BJ (cell line): Measurements from ENCODE around the gene ZNF804A. TPM values are rescaled to one million over a fixed set of nuclear protein-coding genes. Genes with fewer than 3 reads are reported as not detected.
A peak's percentile ranks its signal among the peaks of the same experiment; 100 is the strongest.

Experiments
- CTCF ChIA-PET: fragments of 350-600 bp; formaldehyde crosslinking; extraction: SDS; loops from one replicate; lab custom pipeline; 2021; ENCODE audit warnings: antibody characterized with exemption, inconsistent platforms; lab: Yijun Ruan, JAX
- POLR2A ChIA-PET: fragments of 300-600 bp; sonication (Branson Sonifier 250); formaldehyde crosslinking; extraction: SDS; loops from one replicate; lab custom pipeline; 2021; ENCODE audit warnings: antibody characterized with exemption; lab: Charles Lee
- DNase-seq: peaks from one replicate; pipeline ENCODE4 v3.0.0-alpha.2; 2011; ENCODE audit warnings: low read depth
- H3K27me3 ChIP-seq: 2 replicates; pipeline ENCODE4 v1.6.0; 2011; ENCODE audit warnings: low read length; ENCODE audit not compliant: control insufficient read depth, insufficient read depth
- H3K36me3 ChIP-seq: 2 replicates; pipeline ENCODE4 v1.5.1; 2011; ENCODE audit warnings: low read length; ENCODE audit not compliant: control insufficient read depth, insufficient read depth
- H3K4me3 ChIP-seq: 2 replicates; pipeline ENCODE4 v1.5.1; 2011; ENCODE audit warnings: low read depth, mild to moderate bottlenecking, control low read depth, low read length
- polyA plus RNA-seq: library from polyadenylated mRNA; depleted of rRNA; stranded (reverse); fragments of >200 nt; gene quantifications from 2 replicates; pipeline ENCODE4 v1.2.3, GENCODE V29; 2011
- TF ChIP-seq, protein P1 (sequence below): IDR thresholded peaks from 2 replicates; pipeline ENCODE4 v1.5.1; 2011; ENCODE audit warnings: low read depth, mild to moderate bottlenecking, control low read depth, inconsistent platforms, low read length, moderate library complexity; ENCODE audit not compliant: insufficient read depth

ZNF804A gene
- polyA plus RNA-seq, 1 experiment, result 0.53 TPM

DNA sequence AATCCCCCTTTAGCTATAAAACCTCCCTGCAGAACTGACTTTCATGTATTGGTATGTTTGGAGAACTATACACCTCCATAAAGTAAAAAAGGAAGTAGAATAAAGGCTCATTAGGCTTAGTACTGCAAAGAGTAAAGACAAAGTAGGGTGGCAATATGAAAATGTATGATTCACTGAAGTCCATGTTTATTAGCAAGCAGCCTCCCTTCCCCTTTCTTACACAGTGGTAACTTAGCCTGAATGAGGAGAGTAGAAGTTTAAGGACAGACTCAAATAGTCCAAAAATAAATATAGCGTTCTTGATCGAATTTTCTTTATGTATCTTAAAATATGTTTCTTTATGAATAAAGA lies 1.5 kb downstream of the ZNF804A start:
- DNase-seq, result no peak
- POLR2A ChIA-PET, result no interaction called here

DNA sequence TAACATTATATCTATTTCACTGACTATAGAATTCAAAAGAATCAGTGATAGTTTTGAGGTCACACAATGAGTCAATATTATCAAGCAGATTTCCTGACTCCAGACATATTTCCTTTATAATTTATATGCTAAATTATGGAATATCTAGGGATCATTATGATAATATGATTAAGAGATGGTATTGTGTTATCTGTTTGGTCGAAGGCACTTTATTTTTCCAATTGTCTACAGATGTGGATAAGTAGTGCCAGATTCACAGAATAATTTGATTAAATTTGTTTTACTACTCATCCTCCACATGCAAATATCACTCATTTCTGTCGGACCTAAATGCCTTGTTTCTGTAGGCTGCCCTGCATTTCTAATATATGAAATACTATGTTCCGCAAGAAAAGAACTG lies 4.4 kb downstream of the ZNF804A start:
- no peak for DNase-seq
- TF ChIP-seq, protein P1, sequence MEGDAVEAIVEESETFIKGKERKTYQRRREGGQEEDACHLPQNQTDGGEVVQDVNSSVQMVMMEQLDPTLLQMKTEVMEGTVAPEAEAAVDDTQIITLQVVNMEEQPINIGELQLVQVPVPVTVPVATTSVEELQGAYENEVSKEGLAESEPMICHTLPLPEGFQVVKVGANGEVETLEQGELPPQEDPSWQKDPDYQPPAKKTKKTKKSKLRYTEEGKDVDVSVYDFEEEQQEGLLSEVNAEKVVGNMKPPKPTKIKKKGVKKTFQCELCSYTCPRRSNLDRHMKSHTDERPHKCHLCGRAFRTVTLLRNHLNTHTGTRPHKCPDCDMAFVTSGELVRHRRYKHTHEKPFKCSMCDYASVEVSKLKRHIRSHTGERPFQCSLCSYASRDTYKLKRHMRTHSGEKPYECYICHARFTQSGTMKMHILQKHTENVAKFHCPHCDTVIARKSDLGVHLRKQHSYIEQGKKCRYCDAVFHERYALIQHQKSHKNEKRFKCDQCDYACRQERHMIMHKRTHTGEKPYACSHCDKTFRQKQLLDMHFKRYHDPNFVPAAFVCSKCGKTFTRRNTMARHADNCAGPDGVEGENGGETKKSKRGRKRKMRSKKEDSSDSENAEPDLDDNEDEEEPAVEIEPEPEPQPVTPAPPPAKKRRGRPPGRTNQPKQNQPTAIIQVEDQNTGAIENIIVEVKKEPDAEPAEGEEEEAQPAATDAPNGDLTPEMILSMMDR, result no peak
- Histone ChIP-seq H3K27me3 (no peaks in the 10 kb centered on the region), H3K36me3 (no peaks in the 10 kb centered on the region), H3K4me3 (no peak overlapping the region)
- CTCF ChIA-PET, result no interaction called here
- POLR2A ChIA-PET, result no interaction called here

More for the DNA sequence above, 1.5 kb downstream of the ZNF804A start:
- H3K27me3 ChIP-seq, result no peaks in the 10 kb centered on the region
- TF ChIP-seq, protein P1, result no peak
- CTCF ChIA-PET, result interaction anchor here (1.8 kb wide), 1 partner anchor 11 kb away, joined by 10 read pairs; no protein-coding TSS in a partner anchor
- H3K36me3 ChIP-seq, result no peaks in the 10 kb centered on the region
- no peak overlapping the region for H3K4me3 ChIP-seq

DNA sequence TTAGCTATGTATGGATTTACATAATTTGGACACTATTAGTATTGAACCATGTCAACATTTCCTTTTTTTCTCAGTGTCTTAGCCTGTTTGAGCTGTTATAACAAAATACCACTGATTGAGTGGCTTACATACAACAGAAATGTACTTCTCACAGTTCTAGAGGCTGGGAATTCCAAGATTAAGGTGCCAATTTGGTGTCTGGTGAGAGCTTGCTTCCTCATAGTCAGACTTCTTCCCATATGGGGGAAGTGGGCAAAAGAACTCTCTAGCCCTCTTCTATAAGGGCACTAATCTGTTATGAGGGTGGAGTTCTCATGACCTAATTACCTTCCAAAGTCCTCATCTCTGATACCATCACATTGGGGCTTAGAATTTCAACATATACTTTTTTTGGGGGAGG lies 12.6 kb downstream of the ZNF804A start:
- H3K36me3 ChIP-seq, result no peaks in the 10 kb centered on the region
- ChIA-PET POLR2A (no interaction called here), CTCF (interaction anchor here (0.7 to 2.9 kb wide), 7 partner anchors 10 to 40 kb away, joined by 3 to 10 read pairs (median 3); partner anchors contain the start of gene ZNF804A)
- DNase-seq, result no peak
- no peaks in the 10 kb centered on the region for H3K27me3 ChIP-seq
- TF ChIP-seq, protein P1, result no peak
- H3K4me3 ChIP-seq, result no peak overlapping the region

DNA sequence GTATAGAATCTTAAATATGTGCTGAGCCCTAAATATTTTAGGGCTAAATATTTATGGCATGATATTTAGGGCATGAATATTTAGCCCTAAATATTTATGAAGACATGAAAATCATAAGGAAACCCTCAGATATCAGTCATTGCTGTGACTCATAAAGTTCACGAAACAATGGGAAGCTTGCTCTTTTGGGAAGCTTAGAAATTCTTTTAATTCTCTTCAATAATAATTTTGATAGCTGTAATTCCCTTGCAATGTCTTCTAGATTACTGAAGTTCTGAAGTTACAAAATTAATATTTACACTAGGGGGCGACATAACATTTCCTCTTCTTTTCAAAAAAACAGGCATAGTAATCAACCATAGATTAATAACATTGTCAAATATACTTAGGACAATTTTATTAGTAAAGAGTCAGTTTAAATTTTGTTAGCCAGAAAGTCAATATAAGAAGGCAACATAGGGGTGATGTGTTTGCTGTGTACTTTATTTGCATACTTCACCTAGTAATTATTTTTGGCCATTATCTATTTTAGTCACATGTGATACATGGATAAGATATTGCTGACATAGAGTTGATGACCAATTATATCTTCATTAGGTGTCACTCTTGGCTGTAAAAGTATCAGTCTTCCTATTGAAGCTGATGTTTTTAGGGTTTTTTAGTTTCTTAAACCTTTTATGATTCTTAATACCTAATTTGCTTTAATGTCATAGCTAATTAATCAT lies 13.2 kb downstream of the ZNF804A start:
- ChIA-PET POLR2A (interaction anchor here (0.6 kb wide), 1 partner anchor 16 kb away, joined by 4 read pairs; no protein-coding TSS in a partner anchor), CTCF (interaction anchor here (0.7 to 2.9 kb wide), 7 partner anchors 11 to 1647 kb away, joined by 3 to 10 read pairs (median 3); partner anchors contain the start of gene ZNF804A)
- H3K27me3 ChIP-seq, result no peaks in the 10 kb centered on the region
- H3K4me3 ChIP-seq, result no peak overlapping the region
- no peak for DNase-seq
- H3K36me3 ChIP-seq, result no peaks in the 10 kb centered on the region
- TF ChIP-seq, protein P1, result peak; percentile 44

DNA sequence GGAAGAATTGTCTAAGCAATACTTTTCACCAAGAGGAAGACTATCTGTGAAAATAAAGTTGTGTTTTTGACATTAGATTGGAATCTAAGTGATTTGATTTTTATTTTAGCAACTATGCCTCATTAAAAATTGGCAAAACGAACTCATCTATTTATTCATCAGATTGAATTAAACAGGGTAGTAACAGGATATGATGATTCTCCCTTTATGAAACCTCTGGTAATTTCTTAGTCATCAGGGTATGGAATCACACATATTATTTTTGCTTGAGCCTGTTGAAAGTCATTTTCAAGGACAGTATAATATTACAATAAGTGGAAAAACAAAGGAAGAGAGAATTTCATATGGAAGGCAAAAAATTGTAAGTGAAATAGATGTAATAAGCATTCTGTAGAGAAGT lies 22.0 kb downstream of the ZNF804A start:
- ChIA-PET POLR2A (no interaction called here), CTCF (no interaction called here)
- no peaks in the 10 kb centered on the region for H3K27me3 ChIP-seq
- TF ChIP-seq, protein P1, result no peak
- DNase-seq, result no peak
- H3K4me3 ChIP-seq, result no peak overlapping the region
- no peaks in the 10 kb centered on the region for H3K36me3 ChIP-seq
